ENCODE data around the gene SLC7A14. TPM values are rescaled to one million over a fixed set of nuclear protein-coding genes. Genes with fewer than 3 reads are reported as not detected.

The SLC7A14 gene
- polyA plus RNA-seq, 3 donors: not detected

GRCh38 chr3:170500462-170500861, 85.4 kb downstream of the SLC7A14 start:
- Mint-ChIP-seq H3K27me3 (ENCODE audit: low read depth in 3 of 3) (peaks cover 5 to 7% (median 5%) of the 10 kb centered on the region in 3 donors), H3K36me3 (no peaks in the 10 kb centered on the region), H3K9me3 (peaks cover 0 to 2% (median 0%) of the 10 kb centered on the region in 7 donors), H3K27ac (no peak overlapping the region), H3K4me1 (no peaks in the 10 kb centered on the region), H3K4me3 (no peak overlapping the region)
- no peaks in the 10 kb centered on the region for H3K79me2 ChIP-seq (ENCODE audit: insufficient read depth, low read length)
- H3K4me1 ChIP-seq (ENCODE audit: control insufficient read depth in 1 of 2, insufficient read depth in 2 of 2, low read length in 2 of 2): no peaks in the 10 kb centered on the region
- no peak overlapping the region for H3K27ac ChIP-seq (ENCODE audit: low read depth in 1 of 2, low read length in 2 of 2)
- H3K27me3 ChIP-seq (ENCODE audit: control insufficient read depth in 2 of 2, insufficient read depth in 2 of 2, low read length in 2 of 2): peaks cover 0 to 2% of the 10 kb centered on the region in 2 donors
- H3K9me3 ChIP-seq (replicated peaks in 1 of 2; ENCODE audit: control insufficient read depth in 1 of 2, insufficient read depth in 1 of 2, low read length in 2 of 2): no peaks in the 10 kb centered on the region
- no peak for TF ChIP-seq CTCF (IDR thresholded peaks at IDR 0.05)
- DNase-seq: no peak
- intact Hi-C loops (cut with micrococcal nuclease): no loop called here
- no peak overlapping the region for H3K9ac ChIP-seq (ENCODE audit: insufficient read depth, low read length, poor library complexity, severe bottlenecking)
- no peak overlapping the region for H2AFZ ChIP-seq (ENCODE audit: insufficient read depth, low read depth, low read length, poor library complexity, severe bottlenecking)
- no peaks in the 10 kb centered on the region for H4K20me1 ChIP-seq (ENCODE audit: insufficient read depth, low read length)
- no peak overlapping the region for H3K4me2 ChIP-seq (replicated peaks; ENCODE audit: extremely low read depth, low read length, poor library complexity, severe bottlenecking)
- no CpG with 5 or more reads among the region's 2 CpGs for WGBS (ENCODE audit: insufficient coverage)
- no peaks in the 10 kb centered on the region for H3K36me3 ChIP-seq (replicated peaks in 1 of 2; ENCODE audit: control insufficient read depth in 1 of 2, insufficient read depth in 2 of 2, low read length in 2 of 2)
- no peak overlapping the region for H3K4me3 ChIP-seq (replicated peaks in 1 of 3; ENCODE audit: low read depth in 2 of 3, low read length in 3 of 3)

GRCh38 chr3:170499562-170500156, 86.2 kb downstream of the SLC7A14 start:
- Mint-ChIP-seq H3K4me1 (no peaks in the 10 kb centered on the region), H3K9me3 (peaks cover 0 to 2% (median 0%) of the 10 kb centered on the region in 7 donors), H3K27ac (no peak overlapping the region), H3K36me3 (no peaks in the 10 kb centered on the region), H3K27me3 (ENCODE audit: low read depth in 3 of 3) (peaks cover 2 to 7% (median 6%) of the 10 kb centered on the region in 3 donors), H3K4me3 (no peak overlapping the region)
- Histone ChIP-seq H2AFZ (ENCODE audit: insufficient read depth, low read depth, low read length, poor library complexity, severe bottlenecking) (no peak overlapping the region), H3K27me3 (ENCODE audit: control insufficient read depth in 2 of 2, insufficient read depth in 2 of 2, low read length in 2 of 2) (peaks cover 0 to 2% of the 10 kb centered on the region in 2 donors), H3K9ac (ENCODE audit: insufficient read depth, low read length, poor library complexity, severe bottlenecking) (no peak overlapping the region), H3K27ac (ENCODE audit: low read depth in 1 of 2, low read length in 2 of 2) (no peak overlapping the region), H3K9me3 (replicated peaks in 1 of 2; ENCODE audit: control insufficient read depth in 1 of 2, insufficient read depth in 1 of 2, low read length in 2 of 2) (no peaks in the 10 kb centered on the region), H3K4me3 (replicated peaks in 1 of 3; ENCODE audit: low read depth in 2 of 3, low read length in 3 of 3) (no peak overlapping the region), H3K4me1 (ENCODE audit: control insufficient read depth in 1 of 2, insufficient read depth in 2 of 2, low read length in 2 of 2) (no peaks in the 10 kb centered on the region), H3K4me2 (replicated peaks; ENCODE audit: extremely low read depth, low read length, poor library complexity, severe bottlenecking) (no peak overlapping the region), H4K20me1 (ENCODE audit: insufficient read depth, low read length) (no peaks in the 10 kb centered on the region), H3K36me3 (replicated peaks in 1 of 2; ENCODE audit: control insufficient read depth in 1 of 2, insufficient read depth in 2 of 2, low read length in 2 of 2) (no peaks in the 10 kb centered on the region), H3K79me2 (ENCODE audit: insufficient read depth, low read length) (no peaks in the 10 kb centered on the region)
- 67% methylated on average over 2 of the region's 3 CpGs for WGBS (ENCODE audit: insufficient coverage)
- no peak for DNase-seq
- intact Hi-C loops (cut with micrococcal nuclease): no loop called here
- no peak for TF ChIP-seq CTCF (IDR thresholded peaks at IDR 0.05)
